Keratinocyte (primary cell): ENCODE measurements around the gene NBPF3. TPM values are rescaled to one million over a fixed set of nuclear protein-coding genes. Genes with fewer than 3 reads are reported as not detected.

Experiments
- DNase-seq: peaks from one replicate; pipeline ENCODE4 v3.0.0-alpha.2; 2011; ENCODE audit warnings: low read depth, missing footprints, low spot score
- FAIRE-seq: peaks from 2 replicates; lab custom pipeline; 2011; peaks lifted over from hg19 to GRCh38; lab: Jason Lieb, UNC
- H2AFZ ChIP-seq: 2 replicates; pipeline ENCODE4 v1.6.0; 2012; ENCODE audit warnings: low read length, control low read depth, inconsistent platforms; ENCODE audit not compliant: control insufficient read depth
- H3K27ac ChIP-seq: 2 replicates; pipeline ENCODE4 v1.5.1; 2011; ENCODE audit warnings: low read length; ENCODE audit not compliant: control insufficient read depth, insufficient read depth
- H3K27me3 ChIP-seq: 3 replicates; pipeline ENCODE4 v1.6.0; 2011; ENCODE audit warnings: low read length; ENCODE audit not compliant: control insufficient read depth, insufficient read depth; ENCODE audit errors: extremely low read depth
- H3K36me3 ChIP-seq, 2 experiments: 2 replicates in 1 of 2; 3 replicates in 1 of 2; pipeline ENCODE4 v1.5.1; 2011; ENCODE audit warnings: low read length in 2 of 2, mild to moderate bottlenecking in 1 of 2; ENCODE audit not compliant: control insufficient read depth in 2 of 2, insufficient read depth in 2 of 2; ENCODE audit errors: extremely low read depth in 1 of 2
- H3K4me1 ChIP-seq: 3 replicates; pipeline ENCODE4 v1.5.1; 2011; ENCODE audit warnings: low read length; ENCODE audit not compliant: control insufficient read depth, insufficient read depth; ENCODE audit errors: extremely low read depth
- H3K4me2 ChIP-seq: 3 replicates; pipeline ENCODE4 v1.6.0; 2011; ENCODE audit warnings: low read depth, low read length; ENCODE audit not compliant: control insufficient read depth, insufficient read depth; ENCODE audit errors: extremely low read depth
- H3K4me3 ChIP-seq, 3 experiments: fragments of 200-600 bp in 1 of 3; sonication (generic) in 1 of 3; 2 replicates in 2 of 3; 3 replicates in 1 of 3; pipeline ENCODE4 v1.5.1; 2011 to 2016; ENCODE audit warnings: low read length in 3 of 3, mild to moderate bottlenecking in 3 of 3, control low read depth in 2 of 3, inconsistent platforms in 1 of 3, low read depth in 1 of 3, mixed read lengths in 1 of 3, mixed run types in 1 of 3, moderate library complexity in 1 of 3; ENCODE audit not compliant: control insufficient read depth in 2 of 3, insufficient read depth in 2 of 3; ENCODE audit errors: extremely low read depth in 1 of 3
- H3K79me2 ChIP-seq: 2 replicates; pipeline ENCODE4 v1.6.0; 2012; ENCODE audit warnings: low read length; ENCODE audit not compliant: control insufficient read depth, insufficient read depth
- H3K9ac ChIP-seq: 3 replicates; pipeline ENCODE4 v1.6.0; 2011; ENCODE audit warnings: low read length; ENCODE audit not compliant: control insufficient read depth, insufficient read depth; ENCODE audit errors: extremely low read depth
- H3K9me1 ChIP-seq: 3 replicates; pipeline ENCODE4 v1.6.0; 2011; ENCODE audit warnings: low read length; ENCODE audit not compliant: control insufficient read depth, insufficient read depth; ENCODE audit errors: extremely low read depth
- H3K9me3 ChIP-seq: 2 replicates; pipeline ENCODE4 v1.5.1; 2012; ENCODE audit warnings: low read depth, low read length; ENCODE audit not compliant: control insufficient read depth
- H4K20me1 ChIP-seq: 3 replicates; pipeline ENCODE4 v1.6.0; 2011; ENCODE audit warnings: low read length; ENCODE audit not compliant: control insufficient read depth, insufficient read depth; ENCODE audit errors: extremely low read depth
- EZH2 ChIP-seq: IDR thresholded peaks from one replicate; pipeline ENCODE4 v1.6.1; 2012; ENCODE audit warnings: inconsistent platforms, mild to moderate bottlenecking, low read length, moderate library complexity
- dilution Hi-C: fragments of 300-500 bp; cut with MboI; formaldehyde crosslinking; loops from one replicate; pipeline ENCODE4 v1.7.0; 2020; ENCODE audit warnings: low sequenced_read_pairs; ENCODE audit not compliant: extremely low pct_ligation_motif_present
- polyA plus RNA-seq, 5 experiments: library from polyadenylated mRNA; depleted of rRNA in 3 of 5; stranded (reverse) in 3 of 5; stranded (forward) in 1 of 5; unstranded in 1 of 5; fragments of >200 nt; gene quantifications; 1 replicate in 1 of 5; 2 replicates in 3 of 5; 3 replicates in 1 of 5; pipeline versions ENCODE4 v1.2.1 to v1.2.3, GENCODE V29; 2011 to 2012; ENCODE audit warnings: missing spikeins in 2 of 5, low read depth in 1 of 5, low replicate concordance in 1 of 5
- TF ChIP-seq, protein P1 (sequence below), 3 experiments: IDR thresholded peaks in 1 of 3; conservative IDR thresholded peaks in 1 of 3; optimal IDR thresholded peaks in 1 of 3; 2 replicates in 2 of 3; 3 replicates in 1 of 3; pipeline versions ENCODE3 to v1.5.1; 2011; ENCODE audit warnings: low read length in 3 of 3, mild to moderate bottlenecking in 3 of 3, moderate library complexity in 2 of 3, control low read depth in 1 of 3, inconsistent platforms in 1 of 3; ENCODE audit not compliant: insufficient read depth in 2 of 3; ENCODE audit errors: extremely low read depth in 1 of 3

NBPF3 gene
- polyA plus RNA-seq, 1 donor (not counting 4 experiments of a cell fraction or from before 2014, with no cell fraction given) = 6.8 TPM

GRCh38 chr1:21534146-21534545 lies 94.2 kb downstream of the NBPF3 start:
- H3K79me2 ChIP-seq = no peaks in the 10 kb centered on the region
- H2AFZ ChIP-seq = no peak overlapping the region
- dilution Hi-C loops = no loop called here
- no peak overlapping the region for H3K4me3 ChIP-seq
- no peak overlapping the region for H3K27ac ChIP-seq
- H3K36me3 ChIP-seq = no peaks in the 10 kb centered on the region
- H3K27me3 ChIP-seq = peaks cover 23% of the 10 kb centered on the region
- H3K9me1 ChIP-seq = no peaks in the 10 kb centered on the region
- DNase-seq = no peak
- H3K4me2 ChIP-seq = no peak overlapping the region
- TF ChIP-seq, protein P1, sequence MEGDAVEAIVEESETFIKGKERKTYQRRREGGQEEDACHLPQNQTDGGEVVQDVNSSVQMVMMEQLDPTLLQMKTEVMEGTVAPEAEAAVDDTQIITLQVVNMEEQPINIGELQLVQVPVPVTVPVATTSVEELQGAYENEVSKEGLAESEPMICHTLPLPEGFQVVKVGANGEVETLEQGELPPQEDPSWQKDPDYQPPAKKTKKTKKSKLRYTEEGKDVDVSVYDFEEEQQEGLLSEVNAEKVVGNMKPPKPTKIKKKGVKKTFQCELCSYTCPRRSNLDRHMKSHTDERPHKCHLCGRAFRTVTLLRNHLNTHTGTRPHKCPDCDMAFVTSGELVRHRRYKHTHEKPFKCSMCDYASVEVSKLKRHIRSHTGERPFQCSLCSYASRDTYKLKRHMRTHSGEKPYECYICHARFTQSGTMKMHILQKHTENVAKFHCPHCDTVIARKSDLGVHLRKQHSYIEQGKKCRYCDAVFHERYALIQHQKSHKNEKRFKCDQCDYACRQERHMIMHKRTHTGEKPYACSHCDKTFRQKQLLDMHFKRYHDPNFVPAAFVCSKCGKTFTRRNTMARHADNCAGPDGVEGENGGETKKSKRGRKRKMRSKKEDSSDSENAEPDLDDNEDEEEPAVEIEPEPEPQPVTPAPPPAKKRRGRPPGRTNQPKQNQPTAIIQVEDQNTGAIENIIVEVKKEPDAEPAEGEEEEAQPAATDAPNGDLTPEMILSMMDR (optimal IDR thresholded peaks at IDR 0.05 in 1 of 3, IDR thresholded peaks at IDR 0.05 in 1 of 3, conservative IDR thresholded peaks at IDR 0.05 in 1 of 3; ENCODE audit: extremely low read depth in 1 of 3, insufficient read depth in 2 of 3, low read length in 3 of 3) = no peak
- TF ChIP-seq EZH2 = no peak
- H3K4me1 ChIP-seq = no peaks in the 10 kb centered on the region
- no peaks in the 10 kb centered on the region for H3K9me3 ChIP-seq
- H4K20me1 ChIP-seq = no peaks in the 10 kb centered on the region
- H3K9ac ChIP-seq = no peak overlapping the region
- FAIRE-seq = no peak

Other genes with a start within 250 kb of the NBPF3 start
- gene ECE1, start 149.7 kb upstream of the NBPF3 start, polyA plus RNA-seq = 30.9 to 59.1 TPM (median 55.5 TPM) in 3 replicates
- not detected in 3 replicates for gene ALPL, start 69.3 kb downstream of the NBPF3 start, polyA plus RNA-seq
- 0.95 to 1.6 TPM (median 1.1 TPM) in 3 replicates for gene RAP1GAP, start 229.2 kb downstream of the NBPF3 start, polyA plus RNA-seq